ENCODE results near the gene NR3C2.

NR3C2 gene

DNA sequence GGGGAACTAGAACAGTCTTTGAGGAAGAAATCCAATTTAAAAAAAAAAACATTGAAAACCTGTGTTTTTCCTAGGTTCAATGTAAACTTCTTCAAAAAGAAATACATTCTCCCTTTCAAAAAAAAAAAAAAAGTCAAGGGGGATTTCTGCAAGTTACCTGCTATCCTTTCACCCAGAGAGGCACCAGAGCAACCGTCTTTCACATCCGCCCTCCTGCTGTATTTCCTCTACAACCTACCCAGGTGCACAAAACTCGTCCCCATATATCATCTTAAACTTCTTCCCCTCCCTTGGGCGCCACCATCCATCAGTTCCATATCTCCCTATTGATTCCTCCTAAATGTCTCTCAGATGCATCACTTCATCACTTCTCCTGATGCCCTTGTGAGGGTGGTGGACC, 74.5 kb downstream of the NR3C2 start:
- DNase-seq (ENCODE audit: extremely low read depth, low read depth) = no peak
- TF ChIP-seq, protein P1, sequence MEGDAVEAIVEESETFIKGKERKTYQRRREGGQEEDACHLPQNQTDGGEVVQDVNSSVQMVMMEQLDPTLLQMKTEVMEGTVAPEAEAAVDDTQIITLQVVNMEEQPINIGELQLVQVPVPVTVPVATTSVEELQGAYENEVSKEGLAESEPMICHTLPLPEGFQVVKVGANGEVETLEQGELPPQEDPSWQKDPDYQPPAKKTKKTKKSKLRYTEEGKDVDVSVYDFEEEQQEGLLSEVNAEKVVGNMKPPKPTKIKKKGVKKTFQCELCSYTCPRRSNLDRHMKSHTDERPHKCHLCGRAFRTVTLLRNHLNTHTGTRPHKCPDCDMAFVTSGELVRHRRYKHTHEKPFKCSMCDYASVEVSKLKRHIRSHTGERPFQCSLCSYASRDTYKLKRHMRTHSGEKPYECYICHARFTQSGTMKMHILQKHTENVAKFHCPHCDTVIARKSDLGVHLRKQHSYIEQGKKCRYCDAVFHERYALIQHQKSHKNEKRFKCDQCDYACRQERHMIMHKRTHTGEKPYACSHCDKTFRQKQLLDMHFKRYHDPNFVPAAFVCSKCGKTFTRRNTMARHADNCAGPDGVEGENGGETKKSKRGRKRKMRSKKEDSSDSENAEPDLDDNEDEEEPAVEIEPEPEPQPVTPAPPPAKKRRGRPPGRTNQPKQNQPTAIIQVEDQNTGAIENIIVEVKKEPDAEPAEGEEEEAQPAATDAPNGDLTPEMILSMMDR (IDR thresholded peaks at IDR 0.05; ENCODE audit: low read depth, low read length) = no peak

DNA sequence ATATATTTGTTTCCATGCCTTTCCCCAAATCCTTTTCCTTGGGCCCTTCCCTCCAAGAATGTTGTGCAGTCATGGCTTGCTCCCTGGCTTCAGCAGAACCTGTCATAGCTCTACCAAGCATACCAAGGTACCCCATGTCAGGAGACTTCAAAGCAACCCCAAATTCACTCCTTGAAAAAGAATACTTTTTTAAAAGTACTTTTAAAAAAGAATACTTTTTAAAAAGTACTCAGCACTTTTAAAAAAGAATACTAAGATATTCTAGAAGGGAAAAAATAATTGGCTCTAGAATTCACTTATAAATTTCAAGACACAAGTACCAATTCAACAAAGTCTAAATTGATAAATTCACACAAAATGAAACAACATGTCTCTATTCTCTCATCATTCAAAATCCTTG, 76.0 kb downstream of the NR3C2 start:
- TF ChIP-seq, protein P1 (IDR thresholded peaks at IDR 0.05; ENCODE audit: low read depth, low read length) = no peak
- DNase-seq (ENCODE audit: extremely low read depth, low read depth) = no peak

DNA sequence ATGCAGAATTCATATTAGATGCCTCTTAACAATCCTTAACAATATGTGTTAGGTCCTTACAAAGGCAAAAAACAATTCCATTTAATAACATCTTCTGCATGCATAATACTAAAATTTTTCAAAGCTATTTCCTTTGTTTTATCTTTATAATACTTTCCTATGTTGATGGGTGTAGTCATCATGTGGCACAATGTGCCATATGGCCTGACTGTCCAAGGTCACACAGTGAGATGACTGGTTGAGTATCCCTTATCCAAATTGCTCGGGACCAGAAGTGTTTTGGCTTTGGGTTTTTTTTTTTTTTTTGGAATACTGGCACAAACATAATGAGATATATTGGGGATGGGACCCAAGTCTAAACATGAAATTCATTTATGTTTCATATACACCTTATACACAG, 77.7 kb downstream of the NR3C2 start:
- no peak for DNase-seq (ENCODE audit: extremely low read depth, low read depth)
- TF ChIP-seq, protein P1 (IDR thresholded peaks at IDR 0.05; ENCODE audit: low read depth, low read length) = no peak

DNA sequence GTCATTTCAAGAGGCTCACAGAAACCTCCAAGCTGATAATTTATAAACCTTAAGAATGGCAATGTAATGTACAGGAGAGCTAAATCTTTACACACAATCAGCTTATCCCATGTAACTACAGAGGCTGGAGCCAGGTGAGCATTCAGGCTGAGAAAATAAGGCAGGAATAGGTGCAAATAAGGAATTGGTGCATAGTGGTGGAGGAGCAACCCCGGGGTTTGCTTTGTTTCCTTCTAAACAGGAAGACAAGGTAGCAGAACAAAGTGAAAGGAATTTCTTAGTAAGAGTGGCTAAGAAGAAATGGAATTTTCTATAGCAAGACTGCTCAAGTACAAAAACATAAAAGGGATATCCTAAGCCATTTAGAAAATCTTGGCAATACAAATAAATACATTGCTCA, 82.4 kb downstream of the NR3C2 start:
- TF ChIP-seq, protein P1 (IDR thresholded peaks at IDR 0.05; ENCODE audit: low read depth, low read length) = no peak

DNA sequence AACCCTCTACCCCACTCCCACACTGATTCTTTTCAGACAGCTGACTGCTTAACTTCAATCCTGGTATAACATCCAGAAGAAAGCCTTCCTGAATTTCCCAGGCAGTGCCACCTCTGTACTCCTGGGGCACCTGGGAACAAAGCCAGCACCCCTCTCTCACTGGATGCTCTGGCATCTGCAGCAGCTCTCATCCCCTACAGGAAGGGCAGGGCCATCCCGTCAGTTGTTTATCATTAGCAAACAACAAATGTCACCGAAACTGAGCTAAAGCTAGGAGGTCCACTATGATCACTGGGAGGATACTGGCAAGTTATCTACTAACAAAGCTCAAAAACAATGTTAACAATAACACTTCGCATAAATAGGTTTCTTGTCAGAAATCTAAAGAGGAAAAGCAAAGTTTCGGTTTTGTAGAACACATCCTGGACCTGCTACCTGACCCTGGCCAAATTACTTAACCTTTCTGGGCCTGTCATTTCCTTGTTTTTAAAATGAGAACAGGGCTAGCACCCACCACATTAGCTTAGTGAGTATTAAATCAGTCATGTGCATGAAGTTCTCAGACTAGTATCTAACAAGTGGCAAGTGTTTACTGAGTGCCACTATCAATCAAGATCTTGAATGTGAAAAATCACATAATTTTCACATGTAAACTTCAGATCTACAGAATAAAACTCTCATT, 86.6 kb downstream of the NR3C2 start:
- no peak for DNase-seq (ENCODE audit: extremely low read depth, low read depth)
- TF ChIP-seq, protein P1 (IDR thresholded peaks at IDR 0.05; ENCODE audit: low read depth, low read length) = no peak

More for the DNA sequence above, 82.4 kb downstream of the NR3C2 start:
- DNase-seq (ENCODE audit: extremely low read depth, low read depth) = no peak

DNA sequence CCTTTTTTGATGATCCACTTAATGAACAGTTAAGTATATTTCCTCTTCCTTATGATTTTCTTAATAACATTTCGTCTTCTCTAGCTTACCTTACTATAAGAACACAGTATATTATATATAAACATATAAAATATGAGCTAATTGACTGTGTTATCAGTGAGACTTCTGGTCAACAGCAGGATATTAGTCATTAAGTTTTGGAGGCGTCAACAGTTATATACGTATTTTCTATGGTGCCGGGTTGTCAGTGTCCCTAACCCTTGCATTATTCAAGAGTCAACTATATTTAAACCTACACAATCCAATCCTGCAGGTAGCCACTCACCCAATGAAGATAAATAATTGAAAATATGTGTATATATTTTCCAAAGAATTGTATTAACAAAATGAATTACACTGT, 88.0 kb downstream of the NR3C2 start:
- DNase-seq (ENCODE audit: extremely low read depth, low read depth) = no peak
- TF ChIP-seq, protein P1 (IDR thresholded peaks at IDR 0.05; ENCODE audit: low read depth, low read length) = no peak

DNA sequence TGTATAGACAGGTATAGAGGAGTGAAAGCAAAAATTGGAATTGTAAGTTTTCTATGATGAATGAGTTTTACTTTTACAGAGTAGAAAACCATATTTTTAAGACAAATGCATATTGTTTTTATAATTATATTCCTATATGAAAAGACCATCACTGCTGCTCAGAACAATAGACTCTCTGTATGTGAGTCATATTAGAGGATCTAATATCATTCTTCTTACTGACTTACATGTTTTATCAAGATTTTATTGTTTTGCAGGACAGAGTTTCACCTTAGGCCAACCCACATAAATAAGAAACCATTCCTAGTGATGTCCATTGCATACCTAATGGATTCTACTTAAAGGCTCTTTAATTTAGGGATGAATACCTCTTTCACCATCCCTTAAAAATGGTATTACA, 88.6 kb downstream of the NR3C2 start:
- TF ChIP-seq, protein P1 (IDR thresholded peaks at IDR 0.05; ENCODE audit: low read depth, low read length) = no peak
- no peak for DNase-seq (ENCODE audit: extremely low read depth, low read depth)
